Head of caudate nucleus (tissue), 42 donors: ENCODE measurements around the gene FUBP1.
"Not testable (repeated sequence)": the region's sequence is repeated elsewhere in the genome, so short reads cannot be mapped to it uniquely, and the experiment has no call there.

Source experiments
- DNase-seq, 42 donors: peaks; one replicate each; pipeline versions ENCODE4 v3.0.0 to v3.0.0-alpha.2; 2020 to 2021; ENCODE audit warnings: mixed read lengths in 7 of 42
- intact Hi-C: fragments of 100-400 bp; cut with DNase I; formaldehyde crosslinking; loops from one replicate; pipeline ENCODE4 v1.15.0; 2022

FUBP1 gene

DNA sequence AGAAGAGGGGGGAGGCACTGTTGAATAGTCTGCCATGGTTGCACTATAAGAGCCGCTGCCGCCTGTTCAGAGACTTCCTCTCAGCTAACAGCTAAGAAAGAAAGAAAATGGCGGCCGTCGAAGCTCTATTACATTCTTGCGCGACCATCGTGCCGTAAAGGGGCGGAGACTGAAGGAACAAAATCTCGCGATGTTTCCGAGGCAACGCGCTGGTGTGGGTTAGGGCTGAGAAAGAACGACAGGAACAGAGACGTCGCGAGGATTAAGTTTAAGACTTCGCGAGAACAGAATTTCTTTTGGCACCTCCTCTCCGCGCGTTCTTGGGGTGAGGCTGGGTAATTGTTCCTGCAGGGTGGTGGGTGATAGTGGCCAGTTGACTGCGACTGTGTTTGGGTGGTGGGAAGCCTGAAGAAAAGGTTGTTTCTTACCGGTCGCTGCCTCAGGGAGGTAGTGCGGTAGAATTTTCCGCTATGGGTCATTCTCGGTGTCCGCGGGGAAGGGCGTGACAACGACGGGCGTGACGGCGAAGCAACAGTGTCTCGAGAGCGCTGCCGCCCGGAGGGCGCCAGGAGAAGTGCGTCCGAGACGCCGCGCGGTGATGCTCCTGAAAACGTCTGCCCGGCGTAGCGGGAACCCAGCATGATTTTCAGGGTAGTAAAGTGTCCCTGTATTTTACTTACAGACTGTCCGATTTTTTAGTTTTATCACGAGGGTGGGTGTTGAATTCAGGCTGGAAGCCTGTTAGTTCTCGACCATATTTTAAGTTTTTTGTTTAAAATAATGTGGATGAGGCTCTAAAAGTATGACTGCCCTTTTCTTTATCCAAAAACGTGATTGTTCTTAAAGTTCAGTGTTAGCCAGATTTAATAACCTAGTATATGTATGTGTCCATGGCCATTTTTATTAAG is at the start of gene FUBP1:
Gene FUBP1 (minus strand): TSS at position 104 of the 908 bp plus-strand sequence. CDS start 68 bp downstream, at position 36.
- peak; percentile 84 to 97 (median 92) for DNase-seq
- intact Hi-C loops, result loop anchor here (2.0 to 10.0 kb wide), 2 partner anchors 26 to 136 kb away; partner anchors contain the start of gene DNAJB4

DNA sequence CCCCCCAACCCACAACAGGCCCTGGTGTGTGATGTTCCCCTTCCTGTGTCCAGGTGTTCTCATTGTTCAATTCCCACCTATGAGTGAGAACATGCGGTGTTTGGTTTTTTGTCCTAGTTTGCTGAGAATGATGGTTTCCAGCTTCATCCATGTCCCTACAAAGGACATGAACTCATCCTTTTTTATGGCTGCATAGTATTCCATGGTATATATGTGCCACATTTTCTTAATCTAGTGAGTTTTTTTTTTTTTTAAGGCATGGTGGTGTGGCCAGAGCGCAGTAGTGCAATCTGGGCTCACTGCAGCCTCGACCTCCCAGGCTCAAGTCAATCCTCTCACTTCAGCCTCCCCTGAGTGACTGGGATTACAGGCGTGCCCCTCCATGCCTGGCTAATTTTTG is 42.3 kb upstream of the FUBP1 start:
- intact Hi-C loops, DNase-seq: not testable (repeated sequence)

DNA sequence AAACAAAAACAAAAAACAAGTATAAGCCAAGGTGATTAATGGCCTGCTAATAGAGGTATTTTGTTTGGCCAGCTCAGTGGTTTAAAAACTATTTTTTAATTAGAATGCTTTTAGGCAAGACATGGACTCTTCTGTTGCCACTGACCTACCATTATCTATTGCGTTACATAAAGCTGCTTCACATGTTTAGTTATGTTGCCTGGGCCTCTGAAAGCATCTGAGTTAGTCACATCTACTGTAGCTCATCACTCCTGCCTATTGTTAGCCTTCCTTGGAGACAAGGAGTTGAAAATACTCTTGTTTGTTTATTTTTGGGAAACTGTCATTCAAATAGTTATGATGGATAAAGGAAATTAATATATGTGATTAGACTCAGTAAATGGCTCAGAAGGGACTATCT is 40.2 kb upstream of the FUBP1 start:
- intact Hi-C loops, result no loop called here
- no peak for DNase-seq

- intact Hi-C loops, result no loop called here
- no peak for DNase-seq
These were observed 36.3 kb upstream of the FUBP1 start for GRCh38 chr1:78015148-78015547.

- intact Hi-C loops, result no loop called here
- no peak for DNase-seq
These were observed 32.2 kb upstream of the FUBP1 start for GRCh38 chr1:78011050-78011449.

DNA sequence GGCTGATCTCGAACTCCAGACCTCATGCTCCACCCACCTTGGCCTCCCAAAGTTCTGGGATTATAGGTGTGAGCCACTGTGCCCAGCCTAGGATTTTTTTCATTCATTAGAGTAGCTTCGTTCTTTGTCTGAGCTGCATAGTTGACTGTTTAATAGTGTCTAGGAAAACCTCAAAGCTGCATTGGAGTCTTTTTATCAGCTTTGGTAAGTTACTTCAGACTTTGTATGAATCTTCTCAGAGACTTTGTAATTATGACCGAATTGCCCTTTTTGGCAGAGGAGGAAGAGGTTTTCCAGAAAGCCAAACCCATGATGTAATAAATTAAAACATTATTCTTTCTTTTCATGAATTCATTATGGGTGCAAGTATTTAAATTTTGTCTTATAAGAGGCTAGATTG is 31.0 kb upstream of the FUBP1 start:
- intact Hi-C loops, result no loop called here
- no peak for DNase-seq

- no peak for DNase-seq
- intact Hi-C loops, result no loop called here
These were observed 30.4 kb upstream of the FUBP1 start for GRCh38 chr1:78009276-78009675.

DNA sequence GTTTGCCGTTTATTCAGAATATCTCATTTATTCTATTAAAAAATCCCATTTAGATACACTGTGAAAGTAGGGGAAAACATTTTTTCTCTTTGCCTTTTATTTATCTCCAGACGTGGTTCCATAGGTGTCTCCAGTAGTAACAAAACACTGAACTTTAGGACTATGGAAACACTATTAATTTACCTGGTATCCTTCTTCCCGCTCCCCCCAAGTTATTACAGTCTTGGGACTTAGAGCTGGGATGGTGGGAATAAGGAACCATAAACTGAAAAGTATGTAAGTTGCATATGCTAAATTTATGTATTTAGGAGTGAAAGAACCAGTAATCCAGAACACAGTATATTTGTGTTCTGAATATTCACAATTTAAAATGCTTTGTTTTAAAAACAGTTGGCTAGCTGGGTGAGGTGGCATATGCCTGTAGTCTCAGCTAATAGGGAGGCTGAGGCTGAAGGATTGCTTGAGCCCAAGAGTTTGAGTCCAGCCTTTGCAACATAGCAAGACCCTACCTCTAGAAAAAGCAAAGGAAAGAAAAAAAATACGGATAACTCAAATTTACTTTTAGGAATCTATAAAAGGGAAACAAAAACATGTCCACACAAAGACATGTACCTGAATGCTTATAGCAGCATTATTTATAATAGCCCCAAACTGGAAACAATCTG is 28.9 kb upstream of the FUBP1 start:
- intact Hi-C loops, result no loop called here
- DNase-seq, result no peak

DNA sequence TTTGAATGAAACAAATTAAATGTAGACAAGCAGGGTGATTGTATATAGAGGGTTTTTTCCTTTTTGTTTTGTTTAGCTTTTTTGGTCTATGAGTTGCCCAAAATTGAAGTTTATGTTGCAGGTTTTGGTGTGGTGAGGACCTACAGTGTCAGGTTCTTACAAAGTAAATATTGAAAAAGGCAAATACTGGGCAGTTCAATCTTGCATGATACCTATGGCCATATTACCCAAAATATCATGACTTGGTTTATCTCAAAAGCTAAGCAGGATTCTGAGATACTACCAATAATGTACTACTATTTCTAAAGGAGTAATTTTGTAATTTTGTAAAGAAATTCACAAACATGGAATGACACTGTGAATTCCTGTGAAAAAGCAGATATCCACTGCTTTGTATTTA is 27.6 kb upstream of the FUBP1 start:
- no peak for DNase-seq
- intact Hi-C loops, result no loop called here

- intact Hi-C loops, result loop anchor here (2.0 kb wide), 1 partner anchor 27 kb away; the partner anchor contains the start of gene FUBP1
- peak in 8 of 42 donors; percentile 14 to 51 (median 24) for DNase-seq
These were observed 26.9 kb upstream of the FUBP1 start for GRCh38 chr1:78005755-78006154.

DNA sequence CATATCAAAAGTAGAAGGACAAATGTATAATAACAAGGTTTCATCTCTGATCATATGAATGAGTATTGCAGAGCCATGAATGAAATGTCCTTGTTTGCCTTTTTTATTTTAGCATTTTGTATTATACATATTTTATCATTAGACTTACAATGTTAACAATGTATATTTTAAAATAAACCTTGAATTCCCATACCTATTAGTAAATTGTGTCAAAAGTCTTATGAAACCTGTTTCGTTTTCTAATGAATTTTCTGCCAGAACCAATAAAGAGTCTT is 26.5 kb upstream of the FUBP1 start:
- intact Hi-C loops, result loop anchor here (2.0 kb wide), 1 partner anchor 27 kb away; the partner anchor contains the start of gene FUBP1
- DNase-seq, result no peak

GRCh38 chr1:78004719-78005447 is 26.0 kb upstream of the FUBP1 start, which contains the start of gene DNAJB4:
TSS of gene DNAJB4 (plus strand) at chr1:78004939. CDS start at chr1:78005111, 172 bp downstream.
- intact Hi-C loops, result loop anchor here (2.0 kb wide), 1 partner anchor 26 kb away; the partner anchor contains the start of gene FUBP1
- peak in 39 of 42 donors; percentile 14 to 92 (median 70) for DNase-seq

GRCh38 chr1:78003882-78004718 is 25.2 kb upstream of the FUBP1 start:
- DNase-seq, result peak in 35 of 42 donors; percentile 8 to 70 (median 35)
- intact Hi-C loops, result loop anchor here (2.0 kb wide), 1 partner anchor 25 kb away; the partner anchor contains the start of gene FUBP1

DNA sequence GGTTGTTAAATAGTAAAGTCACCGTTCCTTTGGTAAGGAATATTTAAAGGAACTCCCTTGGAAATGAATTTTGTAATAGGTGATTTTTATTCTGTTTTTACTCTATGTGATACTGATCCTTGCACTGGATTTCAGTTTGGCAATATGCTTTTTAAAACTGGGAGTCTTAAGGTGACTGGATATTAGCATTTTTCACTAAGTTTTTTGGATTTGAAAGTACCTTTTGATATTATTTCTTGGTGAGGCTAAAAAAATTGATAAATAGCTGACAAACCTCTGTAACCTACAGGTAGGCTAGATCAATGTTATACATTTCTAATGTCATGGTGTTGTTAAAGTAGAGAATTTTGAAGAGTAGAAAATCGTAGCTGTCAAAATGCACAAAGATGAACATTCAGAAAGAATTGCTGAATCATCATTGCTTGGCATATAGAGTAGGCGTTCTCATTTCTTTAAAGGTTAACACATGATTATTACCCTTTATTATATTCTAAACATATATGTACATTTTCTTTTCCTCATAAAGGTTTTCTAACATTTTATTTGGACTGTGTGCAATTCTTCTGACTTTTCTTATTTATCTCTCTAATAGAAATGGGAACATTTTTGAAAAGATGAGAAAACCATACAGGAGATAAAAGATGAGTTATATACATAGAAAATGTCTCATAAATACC is 24.3 kb upstream of the FUBP1 start:
- DNase-seq, result no peak
- intact Hi-C loops, result no loop called here

- DNase-seq, intact Hi-C loops: not testable (repeated sequence)
These were observed 21.7 kb upstream of the FUBP1 start for GRCh38 chr1:78000536-78000935.

DNA sequence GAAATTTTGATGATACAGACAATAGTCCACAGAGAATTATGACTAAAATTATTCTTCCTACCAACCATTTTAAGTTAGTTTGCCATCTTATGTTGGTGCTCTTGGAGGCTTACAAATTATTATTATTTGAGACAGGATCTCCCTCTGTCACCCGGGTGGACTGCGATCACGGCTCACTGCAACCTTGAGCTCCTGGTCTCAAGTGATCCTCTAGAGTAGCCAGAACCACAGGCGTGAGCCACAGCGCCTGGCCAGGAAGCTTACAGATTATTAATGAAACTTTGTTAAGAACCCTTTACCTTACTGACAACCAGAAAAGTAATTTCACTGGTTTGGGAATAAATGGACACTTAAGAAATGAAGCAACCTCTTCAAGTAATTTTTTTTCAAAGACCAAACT is 17.9 kb upstream of the FUBP1 start:
- intact Hi-C loops, result no loop called here
- DNase-seq, result no peak

GRCh38 chr1:77994117-77994705 is 15.3 kb upstream of the FUBP1 start:
- intact Hi-C loops, result no loop called here
- DNase-seq, result no peak

DNA sequence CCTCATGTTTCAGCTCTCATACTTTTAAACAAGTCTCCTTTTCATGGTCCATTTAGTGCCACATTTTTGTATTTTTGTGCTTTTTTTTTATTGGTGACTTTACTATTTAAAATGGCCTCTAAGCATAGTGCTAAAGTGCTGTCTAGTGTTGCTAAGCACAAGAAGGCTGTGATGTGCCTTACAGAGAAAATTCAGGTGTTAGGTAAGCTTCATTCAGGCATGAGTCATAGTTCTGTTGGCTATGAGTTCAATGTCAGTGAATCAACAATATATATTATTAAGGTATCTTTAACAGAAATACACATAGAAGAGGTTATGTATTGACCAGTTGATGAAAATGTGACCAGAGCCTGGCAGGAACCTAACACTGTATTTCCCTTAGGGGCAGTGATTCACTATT is 12.8 kb upstream of the FUBP1 start:
- intact Hi-C loops, result no loop called here

More for the DNA sequence above, 12.8 kb upstream of the FUBP1 start:
- DNase-seq, result peak in 1 of 42 donors; percentile 27
